Measurements from ENCODE around the gene VANGL2.

The VANGL2 gene

GRCh38 chr1:160460683-160461287, 60.4 kb downstream of the VANGL2 start:
- DNase-seq (ENCODE audit: low spot score): no peak

DNA sequence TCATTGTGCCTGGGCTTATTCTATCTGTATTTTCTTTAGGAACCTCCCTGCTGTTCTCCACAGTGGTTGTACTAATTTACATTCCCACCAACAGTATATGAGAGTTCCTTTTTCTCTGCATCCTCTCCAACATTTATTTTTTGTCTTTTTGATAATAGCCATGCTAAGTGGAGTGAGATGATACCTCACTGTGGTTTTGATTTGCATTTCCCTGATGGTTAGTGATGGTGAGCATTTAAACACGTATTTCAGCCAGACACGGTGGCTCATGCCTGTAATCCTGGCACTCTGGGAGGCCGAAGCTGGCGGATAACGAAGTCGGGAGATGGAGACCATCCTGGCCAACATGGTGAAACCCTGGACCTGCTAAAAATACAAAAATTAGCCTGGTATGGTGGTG, 64.8 kb downstream of the VANGL2 start:
- no peak for DNase-seq (ENCODE audit: low spot score)

DNA sequence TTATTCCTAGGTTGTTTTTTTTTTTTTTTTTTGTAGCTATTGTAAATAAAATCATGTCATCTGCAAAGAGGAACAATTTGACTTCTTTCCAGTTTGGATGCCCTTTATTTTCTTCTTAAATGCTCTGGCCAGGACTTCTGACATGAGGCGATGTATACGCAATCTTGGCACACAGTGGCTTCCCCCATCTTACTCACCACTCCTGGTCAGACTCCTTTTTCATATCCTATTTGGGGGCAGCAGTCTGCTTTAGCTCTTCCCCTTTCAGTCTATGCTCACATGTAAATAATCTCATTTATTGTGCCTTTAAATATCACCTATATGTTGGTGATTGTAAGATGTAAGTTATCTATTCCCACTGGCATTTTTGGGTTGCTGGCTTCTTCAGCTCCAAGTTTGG, 66.6 kb downstream of the VANGL2 start:
- DNase-seq (ENCODE audit: low spot score): no peak

DNA sequence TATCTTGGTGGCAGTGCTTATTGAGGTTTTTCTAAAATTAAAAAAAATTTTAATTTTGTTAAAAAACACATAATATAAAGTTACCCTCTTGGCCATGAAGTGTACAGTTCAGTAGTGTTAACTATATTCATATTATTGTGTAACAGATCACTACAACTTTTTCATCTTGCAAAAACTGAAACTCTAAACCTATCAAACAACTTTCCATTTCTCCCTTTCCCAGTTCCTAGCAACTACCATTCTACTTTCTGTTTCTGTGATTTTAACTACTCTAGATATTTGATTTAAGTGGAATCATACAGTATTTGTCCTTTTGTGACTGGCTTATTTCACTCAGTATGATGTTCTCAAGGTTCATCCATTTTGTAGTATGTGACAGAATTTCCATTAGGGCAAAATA, 67.2 kb downstream of the VANGL2 start:
- DNase-seq (ENCODE audit: low spot score): no peak

DNA sequence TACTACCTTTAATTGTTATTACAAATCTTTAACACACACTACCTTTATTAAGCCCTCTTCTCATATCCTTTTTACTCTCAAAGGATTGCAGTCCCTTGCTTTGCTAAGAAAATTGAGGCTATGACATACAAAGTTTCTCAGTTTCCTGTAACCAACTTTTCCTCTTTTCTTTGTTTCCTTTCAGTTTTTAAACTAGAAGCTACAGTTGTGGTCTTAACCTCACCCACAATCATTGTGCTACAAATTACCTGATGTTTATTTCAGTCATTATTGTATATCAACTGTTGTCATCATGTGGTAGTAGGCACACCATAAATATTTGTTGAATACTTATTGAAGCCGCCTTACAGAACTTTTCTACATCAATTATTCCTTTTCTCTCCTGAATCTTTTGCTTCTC, 70.9 kb downstream of the VANGL2 start:
- DNase-seq (ENCODE audit: low spot score): no peak

GRCh38 chr1:160472112-160472511, 71.7 kb downstream of the VANGL2 start:
- no peak for DNase-seq (ENCODE audit: low spot score)

DNA sequence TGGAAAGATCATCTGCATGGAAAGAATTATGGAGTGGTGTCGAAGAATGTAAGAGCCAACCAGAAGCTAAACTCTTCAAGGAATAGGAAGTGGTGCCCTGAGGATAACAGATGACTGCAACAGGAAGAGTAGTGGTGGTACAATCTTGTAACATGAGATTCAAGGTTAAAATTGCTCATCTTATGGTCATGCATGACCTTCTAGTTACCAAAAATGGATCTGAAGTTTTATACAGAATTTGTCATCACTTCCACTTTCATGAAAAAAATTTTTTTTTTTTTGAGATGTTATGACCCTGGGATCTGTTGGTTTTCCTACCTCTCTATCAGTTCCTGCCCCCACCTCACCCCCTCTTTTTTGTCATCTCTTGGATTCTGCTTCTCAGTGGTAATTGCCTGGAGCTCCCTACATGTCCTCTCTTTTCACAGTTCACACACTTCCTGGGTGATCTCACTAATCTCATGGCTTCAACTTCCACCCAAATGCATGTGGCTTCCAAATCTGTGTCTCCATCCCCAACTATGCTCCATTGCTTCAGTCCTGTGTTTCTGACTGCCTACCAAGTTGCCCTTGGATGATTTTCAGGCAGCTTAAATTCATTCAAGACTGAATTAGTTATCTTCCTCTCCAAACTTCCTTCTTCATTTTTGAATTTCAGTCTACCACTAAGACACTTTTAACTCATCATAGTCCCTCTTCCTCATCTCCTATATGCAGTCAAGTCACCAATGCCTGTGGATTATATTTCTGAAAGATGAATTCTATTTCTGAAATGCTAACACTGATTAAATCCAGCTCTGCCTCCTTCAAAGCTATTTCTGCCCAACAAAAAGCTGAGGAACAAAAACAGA, 74.3 kb downstream of the VANGL2 start:
- DNase-seq (ENCODE audit: low spot score): no peak

All from COLO829 (cell line).